Parathyroid adenoma (tissue), 2 donors: Measurements from ENCODE around the gene IRAK1BP1.

Experiments
- H2AFZ ChIP-seq: fragments of 300-600 bp; sonication (generic); one replicate; pipeline ENCODE4 v1.7.0; 2017; ENCODE audit warnings: antibody characterized with exemption, mild to moderate bottlenecking
- H3K27ac ChIP-seq: fragments of 300-600 bp; sonication (generic); one replicate; pipeline ENCODE4 v1.7.0; 2017
- H3K27me3 ChIP-seq: fragments of 300-600 bp; sonication (generic); one replicate; pipeline ENCODE4 v1.7.0; 2017; ENCODE audit warnings: low read length; ENCODE audit not compliant: control insufficient read depth, insufficient read depth
- H3K36me3 ChIP-seq: fragments of 300-600 bp; sonication (generic); one replicate; pipeline ENCODE4 v1.7.0; 2017; ENCODE audit warnings: low read length; ENCODE audit not compliant: control insufficient read depth, insufficient read depth
- H3K4me1 ChIP-seq: fragments of 300-600 bp; sonication (generic); one replicate; pipeline ENCODE4 v1.7.0; 2017; ENCODE audit warnings: control low read depth
- H3K4me2 ChIP-seq: fragments of 300-600 bp; sonication (generic); one replicate; pipeline ENCODE4 v1.7.0; 2017; ENCODE audit warnings: low read length
- H3K4me3 ChIP-seq: fragments of 300-600 bp; sonication (generic); one replicate; pipeline ENCODE4 v1.7.0; 2017; ENCODE audit warnings: low read depth, low read length
- H3K79me2 ChIP-seq: fragments of 300-600 bp; sonication (generic); one replicate; pipeline ENCODE4 v1.7.0; 2017; ENCODE audit warnings: control low read depth
- H3K9ac ChIP-seq: fragments of 300-600 bp; sonication (generic); one replicate; pipeline ENCODE4 v1.7.0; 2017; ENCODE audit warnings: mild to moderate bottlenecking
- H3K9me3 ChIP-seq: fragments of 300-600 bp; sonication (generic); one replicate; pipeline ENCODE4 v1.7.0; 2017; ENCODE audit warnings: low read length; ENCODE audit not compliant: control insufficient read depth
- CTCF ChIP-seq: fragments of 300-600 bp; sonication (generic); IDR thresholded peaks from one replicate; pipeline ENCODE4 v1.7.0; 2017; ENCODE audit warnings: antibody characterized with exemption, mild to moderate bottlenecking
- donor health status: primary hyperparathyroidism.

IRAK1BP1 gene

DNA sequence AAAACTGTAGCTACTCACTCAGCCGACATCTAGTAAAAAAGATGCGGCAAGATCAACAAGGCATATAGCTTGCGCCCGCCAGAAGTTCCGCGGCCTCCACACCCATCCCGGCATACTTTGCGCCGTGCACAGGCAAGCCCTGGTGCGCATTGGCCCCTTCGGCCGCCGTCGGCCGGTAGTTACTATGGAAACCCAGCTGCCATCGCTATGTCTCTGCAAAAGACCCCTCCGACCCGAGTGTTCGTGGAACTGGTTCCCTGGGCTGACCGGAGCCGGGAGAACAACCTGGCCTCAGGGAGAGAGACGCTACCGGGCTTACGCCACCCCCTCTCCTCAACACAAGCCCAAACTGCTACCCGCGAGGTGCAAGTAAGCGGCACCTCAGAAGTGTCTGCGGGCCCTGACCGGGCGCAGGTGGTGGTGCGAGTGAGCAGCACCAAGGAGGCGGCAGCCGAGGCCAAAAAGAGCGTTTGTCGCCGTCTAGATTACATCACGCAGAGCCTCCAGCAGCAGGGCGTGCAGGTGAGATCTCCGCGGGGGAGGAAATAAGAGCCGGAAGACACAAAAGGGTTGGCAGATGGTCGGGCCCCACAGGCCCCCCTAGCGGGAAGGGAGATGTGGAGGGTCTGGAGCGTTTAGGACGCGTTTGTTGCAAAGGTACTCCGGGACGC is at the start of gene IRAK1BP1:
TSS of gene IRAK1BP1 (plus strand) at position 182 of the 671 bp plus-strand sequence. CDS start at position 208, 26 bp downstream.
- Histone ChIP-seq H3K79me2 (peaks cover 7% of the 10 kb centered on the region), H3K4me2 (peak within 1 kb of the TSS; percentile 79), H3K27ac (peak within 1 kb of the TSS; percentile 81), H3K36me3 (no peaks in the 10 kb centered on the region), H3K27me3 (no peaks in the 10 kb centered on the region), H2AFZ (peak within 1 kb of the TSS; percentile 98), H3K9ac (peak within 1 kb of the TSS; percentile 57), H3K9me3 (no peaks in the 10 kb centered on the region), H3K4me1 (no peaks in the 10 kb centered on the region), H3K4me3 (peak within 1 kb of the TSS; percentile 94)
- no peak for TF ChIP-seq CTCF

DNA sequence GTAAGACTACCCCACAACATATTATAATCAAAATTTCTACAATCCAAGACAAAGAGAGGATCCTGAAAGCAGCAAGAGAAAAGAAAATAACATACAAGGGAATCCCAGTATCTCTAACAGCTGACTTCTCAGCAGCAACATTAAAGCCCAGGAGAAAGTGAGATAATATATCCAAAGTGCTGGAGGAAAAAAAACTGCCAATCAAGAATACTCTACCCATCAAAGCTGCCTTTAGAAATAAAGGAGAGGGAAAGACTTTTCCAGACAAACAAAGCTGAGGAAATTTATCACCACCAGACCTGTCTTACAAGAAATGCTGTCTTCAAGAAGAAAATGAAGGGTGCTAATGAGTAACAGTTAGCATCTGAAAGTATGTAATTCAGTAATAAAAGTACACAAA is 43.3 kb upstream of the IRAK1BP1 start:
- no peaks in the 10 kb centered on the region for H3K36me3 ChIP-seq
- H2AFZ ChIP-seq, result no peak overlapping the region
- H3K4me2 ChIP-seq, result no peak overlapping the region
- no peak overlapping the region for H3K4me3 ChIP-seq
- H3K9me3 ChIP-seq, result no peaks in the 10 kb centered on the region
- no peaks in the 10 kb centered on the region for H3K4me1 ChIP-seq
- no peaks in the 10 kb centered on the region for H3K79me2 ChIP-seq
- no peak for TF ChIP-seq CTCF
- H3K9ac ChIP-seq, result no peak overlapping the region
- no peak overlapping the region for H3K27ac ChIP-seq
- H3K27me3 ChIP-seq, result no peaks in the 10 kb centered on the region

- Histone ChIP-seq H3K79me2 (no peaks in the 10 kb centered on the region), H3K27ac (no peak overlapping the region), H3K27me3 (no peaks in the 10 kb centered on the region), H3K4me3 (no peak overlapping the region), H3K4me2 (no peak overlapping the region), H3K9ac (no peak overlapping the region), H3K4me1 (no peaks in the 10 kb centered on the region), H2AFZ (no peak overlapping the region), H3K36me3 (no peaks in the 10 kb centered on the region), H3K9me3 (no peaks in the 10 kb centered on the region)
- TF ChIP-seq CTCF, result no peak
These were observed 37.9 kb upstream of the IRAK1BP1 start for GRCh38 chr6:78829407-78829806.

- Histone ChIP-seq H3K4me3 (no peak overlapping the region), H2AFZ (no peak overlapping the region), H3K4me2 (no peak overlapping the region), H3K27me3 (no peaks in the 10 kb centered on the region), H3K27ac (no peak overlapping the region), H3K9ac (no peak overlapping the region), H3K79me2 (no peaks in the 10 kb centered on the region), H3K36me3 (no peaks in the 10 kb centered on the region), H3K9me3 (no peaks in the 10 kb centered on the region), H3K4me1 (no peaks in the 10 kb centered on the region)
- no peak for TF ChIP-seq CTCF
These were observed 36.5 kb upstream of the IRAK1BP1 start for GRCh38 chr6:78830805-78831204.

DNA sequence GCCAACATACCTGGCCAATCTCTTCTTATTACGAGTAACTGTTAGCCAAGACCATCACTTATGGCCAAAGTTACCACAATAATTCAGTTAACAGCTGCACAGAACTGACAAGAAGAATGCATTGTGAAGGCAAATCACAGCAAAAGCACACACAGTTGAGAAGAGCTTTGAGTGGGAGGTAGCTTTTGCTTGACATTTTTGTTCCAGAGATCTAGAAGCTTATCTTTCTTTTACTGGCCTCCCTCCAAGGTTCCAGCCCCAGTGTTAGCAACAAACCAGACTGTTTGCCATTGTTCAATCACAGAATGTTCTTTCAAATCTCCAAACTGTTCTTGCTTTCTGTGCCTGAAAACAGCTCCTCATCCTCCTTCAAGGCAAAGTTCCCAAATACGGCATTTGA is 35.9 kb upstream of the IRAK1BP1 start:
- Histone ChIP-seq H3K4me3 (no peak overlapping the region), H3K4me1 (no peaks in the 10 kb centered on the region), H3K4me2 (no peak overlapping the region), H3K27me3 (no peaks in the 10 kb centered on the region), H2AFZ (no peak overlapping the region), H3K27ac (no peak overlapping the region), H3K79me2 (no peaks in the 10 kb centered on the region), H3K9me3 (no peaks in the 10 kb centered on the region), H3K36me3 (no peaks in the 10 kb centered on the region), H3K9ac (no peak overlapping the region)
- TF ChIP-seq CTCF, result no peak
